Mesenchymal stem cell (in vitro differentiated cells and primary cell): ENCODE data around the gene IL22.
A peak's percentile ranks its signal among the peaks of the same experiment; 100 is the strongest.

Source experiments
- DNase-seq: peaks from one replicate; pipeline ENCODE4 v3.0.0-alpha.2; 2013
- H2AFZ ChIP-seq: one replicate; pipeline ENCODE4 v1.6.1; 2013; ENCODE audit warnings: low read depth, mild to moderate bottlenecking, control low read depth, inconsistent platforms, low read length, moderate library complexity
- H2AK5ac ChIP-seq: 2 replicates; pipeline ENCODE4 v1.6.1; 2013; ENCODE audit warnings: low read length, moderate library complexity, mild to moderate bottlenecking, inconsistent platforms; ENCODE audit not compliant: severe bottlenecking
- H2BK120ac ChIP-seq: one replicate; pipeline ENCODE4 v1.6.1; 2013; ENCODE audit warnings: low read depth, mild to moderate bottlenecking, inconsistent platforms, low read length, moderate library complexity
- H2BK12ac ChIP-seq, 2 experiments: one replicate each; pipeline ENCODE4 v1.6.1; 2013; ENCODE audit warnings: inconsistent platforms in 2 of 2, low read length in 2 of 2, mild to moderate bottlenecking in 2 of 2, moderate library complexity in 2 of 2, control low read depth in 1 of 2
- H2BK15ac ChIP-seq: one replicate; pipeline ENCODE4 v1.6.1; 2013; ENCODE audit warnings: mild to moderate bottlenecking, low read depth, inconsistent platforms; ENCODE audit not compliant: poor library complexity, severe bottlenecking
- H2BK5ac ChIP-seq: 2 replicates; pipeline ENCODE4 v1.6.1; 2013; ENCODE audit warnings: low read depth, mild to moderate bottlenecking, low read length, control low read depth, inconsistent platforms; ENCODE audit not compliant: poor library complexity, severe bottlenecking
- H3K14ac ChIP-seq, 2 experiments: one replicate each; pipeline ENCODE4 v1.6.1; 2013; ENCODE audit warnings: inconsistent platforms in 2 of 2, low read length in 2 of 2, control low read depth in 1 of 2, mild to moderate bottlenecking in 1 of 2, moderate library complexity in 1 of 2
- H3K18ac ChIP-seq, 2 experiments: one replicate each; pipeline ENCODE4 v1.6.1; 2013; ENCODE audit warnings: inconsistent platforms in 2 of 2, low read length in 2 of 2, control low read depth in 1 of 2, low read depth in 1 of 2, mild to moderate bottlenecking in 1 of 2
- H3K23ac ChIP-seq, 2 experiments: one replicate each; pipeline ENCODE4 v1.6.1; 2013; ENCODE audit warnings: inconsistent platforms in 2 of 2, low read length in 2 of 2, mild to moderate bottlenecking in 2 of 2, moderate library complexity in 2 of 2, control low read depth in 1 of 2
- H3K27ac ChIP-seq: 2 replicates; pipeline ENCODE4 v1.5.1; 2013; ENCODE audit warnings: mild to moderate bottlenecking, moderate library complexity, low read length, control low read depth, inconsistent platforms; ENCODE audit not compliant: poor library complexity, severe bottlenecking
- H3K27me3 ChIP-seq, 2 experiments: 2 replicates each; pipeline versions ENCODE4 v1.6.1 to v1.7.0; 2013; ENCODE audit warnings: low read length in 2 of 2, mild to moderate bottlenecking in 2 of 2, moderate library complexity in 2 of 2, control low read depth in 1 of 2, inconsistent platforms in 1 of 2; ENCODE audit not compliant: control insufficient read depth in 1 of 2, insufficient read depth in 1 of 2
- H3K36me3 ChIP-seq, 2 experiments: 2 replicates each; pipeline versions ENCODE4 v1.6.1 to v1.7.0; 2013; ENCODE audit warnings: low read length in 2 of 2, control low read depth in 1 of 2, inconsistent platforms in 1 of 2, low read depth in 1 of 2, mild to moderate bottlenecking in 1 of 2; ENCODE audit not compliant: insufficient read depth in 2 of 2, control insufficient read depth in 1 of 2
- H3K4ac ChIP-seq, 2 experiments: one replicate each; pipeline ENCODE4 v1.6.1; 2013; ENCODE audit warnings: inconsistent platforms in 2 of 2, low read length in 2 of 2, mild to moderate bottlenecking in 2 of 2, moderate library complexity in 2 of 2, control low read depth in 1 of 2, low read depth in 1 of 2
- H3K4me1 ChIP-seq: 2 replicates; pipeline ENCODE4 v1.6.1; 2013; ENCODE audit warnings: low read depth, low read length, control low read depth; ENCODE audit not compliant: control insufficient read depth, insufficient read depth
- H3K4me2 ChIP-seq: 2 replicates; pipeline ENCODE4 v1.6.1; 2013; ENCODE audit warnings: low read length, mild to moderate bottlenecking, inconsistent platforms; ENCODE audit not compliant: poor library complexity, severe bottlenecking
- H3K4me3 ChIP-seq, 2 experiments: 2 replicates each; pipeline versions ENCODE4 v1.5.1 to v1.7.0; 2013; ENCODE audit warnings: low read length in 2 of 2, mild to moderate bottlenecking in 2 of 2, control low read depth in 1 of 2, low read depth in 1 of 2; ENCODE audit not compliant: insufficient read depth in 1 of 2
- H3K79me1 ChIP-seq: replicated peaks from 2 replicates; pipeline ENCODE4 v1.6.1; 2013; ENCODE audit warnings: mild to moderate bottlenecking, control low read depth, low read length, inconsistent platforms; ENCODE audit not compliant: poor library complexity, severe bottlenecking
- H3K9ac ChIP-seq: 2 replicates; pipeline ENCODE4 v1.7.0; 2013; ENCODE audit warnings: mild to moderate bottlenecking, low read length, moderate library complexity
- H3K9me3 ChIP-seq: 2 replicates; pipeline ENCODE4 v1.7.0; 2013; ENCODE audit warnings: mild to moderate bottlenecking, low read length; ENCODE audit not compliant: control insufficient read depth
- H4K8ac ChIP-seq: one replicate; pipeline ENCODE4 v1.6.1; 2013; ENCODE audit warnings: inconsistent platforms, mild to moderate bottlenecking, low read length, moderate library complexity
- H4K91ac ChIP-seq: one replicate; pipeline ENCODE4 v1.6.1; 2013; ENCODE audit warnings: mild to moderate bottlenecking, low read length, inconsistent platforms
- WGBS: methylation state at CpG from one replicate; pipeline ENCODE4 v1.1.7; 2013; ENCODE audit warnings: mixed read lengths; 5-methylcytosine and 5-hydroxymethylcytosine counted together

The IL22 gene

DNA sequence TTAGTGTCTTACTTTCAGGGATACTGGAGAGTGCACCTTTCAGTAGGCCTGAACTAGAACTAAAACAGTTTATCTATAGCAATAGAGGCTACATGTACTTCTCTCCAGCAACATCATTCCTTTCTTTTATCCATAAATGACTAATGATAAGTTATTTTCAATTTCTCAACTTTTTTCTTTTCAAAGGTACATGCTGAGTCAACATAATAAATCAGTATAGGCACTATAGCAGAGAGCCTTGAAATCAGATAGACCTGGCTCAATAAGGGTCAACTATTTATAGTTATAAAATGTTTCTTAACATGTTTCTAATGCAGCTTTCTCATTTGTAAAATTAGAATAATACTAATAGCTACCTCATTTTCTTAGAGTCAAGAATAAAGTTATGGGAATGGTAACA lies 5.6 kb downstream of the IL22 start:
- no peak overlapping the region for H2BK12ac ChIP-seq
- peaks cover 0 to 3% of the 10 kb centered on the region in 2 experiments for H3K27me3 ChIP-seq
- H3K4ac ChIP-seq, result no peak overlapping the region
- H3K9me3 ChIP-seq, result peaks cover 5% of the 10 kb centered on the region
- H3K9ac ChIP-seq, result no peak overlapping the region
- no peak overlapping the region for H2BK120ac ChIP-seq
- no peak overlapping the region for H3K23ac ChIP-seq
- no peak overlapping the region for H3K14ac ChIP-seq
- no peak overlapping the region for H3K27ac ChIP-seq
- no peak overlapping the region for H2AFZ ChIP-seq
- H2BK5ac ChIP-seq, result no peak overlapping the region
- peaks cover 4% of the 10 kb centered on the region for H3K4me1 ChIP-seq
- H3K79me1 ChIP-seq, result no peaks in the 10 kb centered on the region
- no peak overlapping the region for H3K4me2 ChIP-seq
- H3K18ac ChIP-seq, result no peak overlapping the region
- no peak overlapping the region for H4K91ac ChIP-seq
- no peaks in the 10 kb centered on the region for H3K36me3 ChIP-seq
- H3K4me3 ChIP-seq, result no peak overlapping the region
- H2AK5ac ChIP-seq, result no peak overlapping the region
- no peak for DNase-seq
- H4K8ac ChIP-seq, result no peak overlapping the region
- no peak overlapping the region for H2BK15ac ChIP-seq

DNA sequence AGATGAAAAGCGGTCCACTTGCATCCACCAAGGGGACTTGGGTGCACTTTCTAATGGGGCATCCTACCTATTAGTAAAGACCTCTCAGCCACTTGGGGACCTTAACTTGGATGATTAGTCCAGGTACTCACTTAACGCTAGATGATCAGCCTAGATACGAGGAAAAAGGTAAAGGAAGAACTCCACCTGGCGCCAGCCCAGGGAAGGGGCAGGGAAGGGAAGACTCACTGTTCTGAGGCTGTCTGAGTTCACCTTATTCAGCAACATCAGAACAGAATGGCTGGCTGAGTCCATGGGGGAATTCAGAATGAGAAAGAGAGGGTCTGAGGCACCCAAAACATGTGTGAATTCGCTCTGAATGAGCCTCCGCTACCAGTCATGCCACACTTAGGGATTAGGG lies 7.1 kb downstream of the IL22 start:
- WGBS, result 92% methylated on average over 6 of the region's 6 CpGs
- Histone ChIP-seq H3K14ac (peak overlapping the region in 1 of 2 experiments; percentile 87), H3K4me1 (peaks cover 4% of the 10 kb centered on the region), H2AK5ac (no peak overlapping the region), H4K91ac (peak overlapping the region; percentile 95), H3K9me3 (peaks cover 5% of the 10 kb centered on the region), H3K4ac (peak overlapping the region; percentile 67 to 81), H3K27me3 (peaks cover 0 to 3% of the 10 kb centered on the region in 2 experiments), H3K9ac (no peak overlapping the region), H3K79me1 (no peaks in the 10 kb centered on the region), H2BK15ac (no peak overlapping the region), H2BK12ac (peak overlapping the region; percentile 92 to 93), H3K4me3 (no peak overlapping the region), H2BK5ac (no peak overlapping the region), H2AFZ (no peak overlapping the region), H3K36me3 (no peaks in the 10 kb centered on the region), H3K23ac (no peak overlapping the region), H2BK120ac (peak overlapping the region; percentile 85), H3K27ac (no peak overlapping the region), H4K8ac (peak overlapping the region; percentile 69), H3K4me2 (no peak overlapping the region), H3K18ac (peak overlapping the region; percentile 69 to 90)
- DNase-seq, result no peak

DNA sequence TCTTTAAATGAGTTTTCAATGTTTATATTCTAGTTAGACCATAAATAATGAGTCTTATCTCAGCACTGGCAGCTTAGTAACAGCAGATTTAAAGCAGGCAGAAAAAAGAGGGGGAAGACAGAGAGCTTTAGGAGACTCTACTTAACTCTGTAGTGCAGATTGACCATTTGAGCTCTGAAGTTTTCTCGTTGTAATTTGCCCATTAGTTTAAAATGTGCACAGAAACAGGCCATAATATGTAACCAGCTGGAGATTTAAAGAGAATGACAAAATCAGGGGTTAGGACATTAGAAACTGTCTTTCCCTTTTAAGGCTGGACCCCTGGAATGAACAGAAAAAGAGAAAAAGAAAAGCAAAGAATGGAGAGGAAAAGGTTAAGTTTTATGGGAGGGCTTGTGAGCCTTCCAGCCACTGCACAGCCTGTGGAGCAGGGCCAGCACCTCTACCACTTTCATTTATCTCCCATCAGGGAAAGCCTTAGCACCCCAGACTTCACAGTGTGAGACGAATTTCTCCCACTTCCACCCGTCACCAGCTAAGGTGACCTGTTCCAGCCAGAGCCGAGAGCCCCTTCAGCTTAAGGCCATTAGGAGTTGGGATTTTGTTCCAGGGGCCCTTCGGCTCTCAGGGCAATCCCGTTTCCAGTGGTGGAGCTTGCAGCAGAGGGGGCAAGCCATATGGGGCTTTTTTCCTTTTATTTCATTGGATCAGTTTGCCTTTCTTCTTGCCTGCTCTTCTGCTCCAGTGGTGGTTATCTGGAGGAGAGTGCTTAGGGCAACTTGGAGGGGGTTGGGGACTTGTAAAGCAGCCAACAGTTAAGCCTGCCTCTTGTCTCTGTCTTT lies 8.0 kb downstream of the IL22 start:
- peak overlapping the region; percentile 10 to 77 for H2BK12ac ChIP-seq
- peaks cover 4% of the 10 kb centered on the region for H3K4me1 ChIP-seq
- no peak overlapping the region for H3K23ac ChIP-seq
- peak overlapping the region; percentile 83 for H4K91ac ChIP-seq
- WGBS, result 3% methylated on average over 6 of the region's 6 CpGs
- H3K4ac ChIP-seq, result peak overlapping the region; percentile 13 to 19
- H3K9ac ChIP-seq, result peak overlapping the region; percentile 61
- no peak overlapping the region for H2BK15ac ChIP-seq
- H3K18ac ChIP-seq, result peak overlapping the region; percentile 45 to 58
- peak overlapping the region in 1 of 2 experiments; percentile 62 for H3K4me3 ChIP-seq
- H2BK120ac ChIP-seq, result peak overlapping the region; percentile 61
- H3K4me2 ChIP-seq, result peak overlapping the region; percentile 17
- H2AK5ac ChIP-seq, result no peak overlapping the region
- H2AFZ ChIP-seq, result no peak overlapping the region
- no peaks in the 10 kb centered on the region for H3K36me3 ChIP-seq
- peak overlapping the region; percentile 84 for H4K8ac ChIP-seq
- H3K9me3 ChIP-seq, result peaks cover 5% of the 10 kb centered on the region
- H3K14ac ChIP-seq, result no peak overlapping the region
- H3K79me1 ChIP-seq, result no peaks in the 10 kb centered on the region
- DNase-seq, result peak; percentile 55
- no peak overlapping the region for H2BK5ac ChIP-seq
- peaks cover 0 to 3% of the 10 kb centered on the region in 2 experiments for H3K27me3 ChIP-seq
- H3K27ac ChIP-seq, result no peak overlapping the region

DNA sequence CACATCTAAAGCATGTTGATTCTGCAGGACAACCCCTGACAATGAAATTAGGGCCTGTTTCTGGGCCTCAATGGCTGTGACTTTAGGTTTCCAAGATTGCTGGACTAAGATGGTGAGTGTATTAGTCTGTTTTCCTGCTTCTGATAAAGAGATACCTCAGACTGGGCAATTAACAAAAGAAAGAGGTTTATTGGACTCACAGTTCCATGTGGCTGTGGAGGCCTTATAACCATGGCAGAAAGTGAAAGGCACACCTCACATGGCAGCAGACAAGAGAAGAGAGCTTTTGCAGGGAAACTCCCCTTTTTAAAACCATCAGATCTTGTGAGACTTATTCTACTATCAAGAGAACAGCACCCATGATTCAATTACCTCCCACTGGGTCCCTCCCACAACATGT lies 10.6 kb downstream of the IL22 start:
- Histone ChIP-seq H3K9ac (no peak overlapping the region), H4K91ac (no peak overlapping the region), H3K9me3 (peaks cover 5% of the 10 kb centered on the region), H2AFZ (no peak overlapping the region), H3K18ac (no peak overlapping the region), H3K4me3 (no peak overlapping the region), H3K23ac (no peak overlapping the region), H2BK120ac (no peak overlapping the region), H3K4me1 (peaks cover 6% of the 10 kb centered on the region), H3K14ac (no peak overlapping the region), H2BK5ac (no peak overlapping the region), H2BK15ac (no peak overlapping the region), H4K8ac (no peak overlapping the region), H2AK5ac (no peak overlapping the region), H3K4me2 (no peak overlapping the region), H3K27ac (no peak overlapping the region), H2BK12ac (no peak overlapping the region), H3K4ac (no peak overlapping the region), H3K27me3 (peaks cover 0 to 3% of the 10 kb centered on the region in 2 experiments), H3K79me1 (no peaks in the 10 kb centered on the region), H3K36me3 (no peaks in the 10 kb centered on the region)
- no peak for DNase-seq
